Psoas muscle (tissue), 8 donors: Measurements from ENCODE around the gene ASIC3. TPM values are rescaled to one million over a fixed set of nuclear protein-coding genes. Genes with fewer than 3 reads are reported as not detected.
"Not testable (repeated sequence)": the region's sequence is repeated elsewhere in the genome, so short reads cannot be mapped to it uniquely, and the experiment has no call there.

Experiments used
- ATAC-seq, 4 donors: fragments of 200-7000 bp; cut with Tn5 transposase; one replicate each; pipeline ENCODE4 v1.9.1; 2020; ENCODE audit warnings: moderate library complexity in 3 of 4, mild to moderate bottlenecking in 2 of 4
- DNase-seq, 2 donors: peaks; one replicate each; pipeline ENCODE4 v3.0.0-alpha.2; 2020
- H3K27ac ChIP-seq: fragments of 200-600 bp; one replicate; pipeline ENCODE4 v1.8.0; 2022
- H3K27me3 ChIP-seq, 3 donors: fragments of 200-600 bp in 1 of 3; one replicate each; pipeline versions ENCODE4 v1.6.1 to v1.8.0; 2013 to 2022; ENCODE audit warnings: low read length in 2 of 3, mild to moderate bottlenecking in 2 of 3, moderate library complexity in 1 of 3; ENCODE audit not compliant: insufficient read depth in 3 of 3
- H3K36me3 ChIP-seq, 2 donors: fragments of 200-600 bp in 1 of 2; one replicate each; pipeline versions ENCODE4 v1.6.1 to v1.8.0; 2013 to 2022; ENCODE audit warnings: low read depth in 1 of 2, mild to moderate bottlenecking in 1 of 2, moderate library complexity in 1 of 2; ENCODE audit not compliant: insufficient read depth in 1 of 2
- H3K4me1 ChIP-seq: fragments of 200-600 bp; one replicate; pipeline ENCODE4 v1.8.0; 2022
- H3K4me3 ChIP-seq: fragments of 200-600 bp; one replicate; pipeline ENCODE4 v1.8.0; 2022; ENCODE audit warnings: mild to moderate bottlenecking
- H3K9me3 ChIP-seq: fragments of 200-600 bp; one replicate; pipeline ENCODE4 v1.8.0; 2022
- WGBS, 3 donors: extraction: QIAGEN DNeasy Blood & Tissue Kit; methylation state at CpG; one replicate each; pipeline versions ENCODE4 v1.1.6 to v1.1.7; 2013; 5-methylcytosine and 5-hydroxymethylcytosine counted together
- intact Hi-C, 2 donors: fragments of 100-400 bp; cut with DNase I; formaldehyde crosslinking; loops; one replicate each; pipeline versions ENCODE4 v1.11.0 to v1.14.2; 2022
- polyA plus RNA-seq, 3 donors: library from polyadenylated mRNA; stranded (reverse); fragments of 200-250 nt; gene quantifications; one replicate each; pipeline ENCODE4 v1.2.3, GENCODE V29; 2013
- total RNA-seq, 4 donors: library from RNA; stranded (reverse); fragmentation: NEBNext Ultra II Directional in 2 of 4; extraction: Animal tissue kit (Norgen Biotek cat#: 25700) in 2 of 4; gene quantifications; one replicate each; pipeline versions ENCODE4 v1.2.1 to v1.2.4, GENCODE V29; 2021 to 2023
- TF ChIP-seq, protein P1 (sequence below): fragments of 200-600 bp; IDR thresholded peaks from one replicate; pipeline ENCODE4 v1.8.0; 2022; ENCODE audit warnings: antibody characterized with exemption
- donor health status: healthy with polysubstance abuse.
- donor health status: DM: no; HTN: no; CAD: no; lungs with moderate emphysema.
- donor health status: Bipolar disorder and iron deficiency.
- donor health status: healthy.
- donor health status: DM: yes; HTN: yes; CAD: no.
- donor health status: DM: no; HTN: no; CAD: no.
- donor health status: DM: no; HTN: no; CAD: no.
- donor health status: DM: yes; HTN: yes; CAD: no.

ASIC3 gene
- total and polyA plus RNA-seq, 7 donors: 1.8 to 6.2 (median 3.0) TPM

DNA sequence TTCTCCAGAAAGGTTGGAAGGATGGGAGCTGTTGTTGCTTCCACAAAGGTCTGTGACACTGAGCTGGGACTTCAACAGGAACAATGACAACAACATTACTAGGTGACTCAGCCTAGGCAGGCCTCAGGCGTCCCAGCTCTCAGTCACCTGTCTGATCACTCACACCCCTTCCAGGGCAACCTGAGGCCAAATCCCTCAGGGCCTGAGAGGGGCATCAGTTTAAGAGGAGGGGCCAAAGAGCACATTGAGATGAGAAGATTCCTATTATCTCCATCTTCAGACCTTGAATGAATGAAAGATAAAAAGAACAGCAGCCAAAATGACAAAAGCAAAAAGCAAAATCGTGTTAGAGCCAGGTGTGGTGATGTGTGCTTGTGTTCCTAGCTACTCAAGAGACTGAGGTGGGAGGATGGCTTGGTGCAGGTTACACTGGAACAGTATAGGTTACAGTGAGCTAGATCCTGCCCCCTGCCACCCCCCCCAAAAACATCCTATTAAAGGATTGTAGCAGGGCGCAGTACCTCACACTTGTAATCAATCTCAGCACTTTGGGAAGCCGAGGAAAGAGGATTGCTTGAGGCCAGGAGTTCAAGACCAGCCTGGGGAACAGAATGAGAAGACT, 23.8 kb upstream of the ASIC3 start, which contains the start of gene ATG9B:
ATG9B (minus strand) TSS at position 60 of the 622 bp plus-strand sequence. CDS start 71 bp downstream, outside the sequence.
- H3K4me1 ChIP-seq: peaks cover 7% of the 10 kb centered on the region

DNA sequence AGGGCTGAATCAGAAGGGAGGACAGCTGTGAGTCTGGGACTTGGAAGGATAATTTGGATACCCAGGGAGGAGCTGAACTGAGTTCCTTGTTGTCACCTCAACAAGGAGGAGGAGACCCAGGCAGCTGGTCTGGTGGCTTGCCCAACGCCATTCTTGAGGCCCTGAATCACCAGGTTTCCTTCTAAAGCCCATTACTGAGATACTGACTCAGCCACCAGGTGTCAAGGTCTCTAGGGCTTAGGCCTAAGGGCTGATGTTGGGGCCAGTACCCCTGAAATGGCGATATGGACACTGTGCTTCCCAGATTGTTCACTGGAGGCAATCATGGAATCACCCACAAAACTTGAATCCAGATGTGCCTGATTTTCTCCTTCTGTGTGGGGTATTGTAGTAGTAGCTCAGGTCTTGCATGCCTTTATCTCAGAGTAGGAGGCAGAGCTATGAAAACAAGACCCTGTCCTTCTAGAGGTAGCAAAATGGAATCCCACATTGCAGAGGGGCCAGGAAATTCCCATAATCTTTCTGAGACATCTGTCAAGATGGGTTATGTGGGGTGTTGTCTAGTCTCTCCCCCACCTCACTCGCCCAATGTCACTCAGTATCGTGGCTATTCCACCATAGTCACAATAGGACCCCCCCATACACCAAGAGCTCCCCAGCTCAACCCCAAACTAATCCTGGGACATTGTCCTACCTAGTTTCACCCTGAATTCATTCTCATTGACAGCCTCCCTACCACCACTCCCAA, 22.2 kb upstream of the ASIC3 start:
- ATAC-seq (no peak), DNase-seq (no peak)
- H3K4me3 ChIP-seq: no peak overlapping the region
- H3K36me3 ChIP-seq: no peaks in the 10 kb centered on the region
- H3K4me1 ChIP-seq: peaks cover 9% of the 10 kb centered on the region
- TF ChIP-seq, protein P1, sequence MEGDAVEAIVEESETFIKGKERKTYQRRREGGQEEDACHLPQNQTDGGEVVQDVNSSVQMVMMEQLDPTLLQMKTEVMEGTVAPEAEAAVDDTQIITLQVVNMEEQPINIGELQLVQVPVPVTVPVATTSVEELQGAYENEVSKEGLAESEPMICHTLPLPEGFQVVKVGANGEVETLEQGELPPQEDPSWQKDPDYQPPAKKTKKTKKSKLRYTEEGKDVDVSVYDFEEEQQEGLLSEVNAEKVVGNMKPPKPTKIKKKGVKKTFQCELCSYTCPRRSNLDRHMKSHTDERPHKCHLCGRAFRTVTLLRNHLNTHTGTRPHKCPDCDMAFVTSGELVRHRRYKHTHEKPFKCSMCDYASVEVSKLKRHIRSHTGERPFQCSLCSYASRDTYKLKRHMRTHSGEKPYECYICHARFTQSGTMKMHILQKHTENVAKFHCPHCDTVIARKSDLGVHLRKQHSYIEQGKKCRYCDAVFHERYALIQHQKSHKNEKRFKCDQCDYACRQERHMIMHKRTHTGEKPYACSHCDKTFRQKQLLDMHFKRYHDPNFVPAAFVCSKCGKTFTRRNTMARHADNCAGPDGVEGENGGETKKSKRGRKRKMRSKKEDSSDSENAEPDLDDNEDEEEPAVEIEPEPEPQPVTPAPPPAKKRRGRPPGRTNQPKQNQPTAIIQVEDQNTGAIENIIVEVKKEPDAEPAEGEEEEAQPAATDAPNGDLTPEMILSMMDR: no peak
- H3K27me3 ChIP-seq: no peaks in the 10 kb centered on the region
- no peaks in the 10 kb centered on the region for H3K9me3 ChIP-seq
- H3K27ac ChIP-seq: no peak overlapping the region
- intact Hi-C loops: loop anchor here in 1 of 2 donors (5.0 kb wide), 1 partner anchor 86 kb away; no protein-coding TSS in a partner anchor
- 77 to 84% (median 81%) methylated on average over 4 of the region's 4 CpGs for WGBS, 3 donors

More for the DNA sequence above, 23.8 kb upstream of the ASIC3 start, which contains the start of gene ATG9B:
- TF ChIP-seq, protein P1: no peak
- ATAC-seq: no peak
- 70 to 77% (median 72%) methylated on average over 4 of the region's 4 CpGs for WGBS, 3 donors
- H3K27ac ChIP-seq: no peak within 1 kb of the TSS
- peaks cover 0 to 5% (median 0%) of the 10 kb centered on the region in 3 donors for H3K27me3 ChIP-seq
- no peak for DNase-seq
- H3K9me3 ChIP-seq: no peaks in the 10 kb centered on the region
- no peak within 1 kb of the TSS for H3K4me3 ChIP-seq
- intact Hi-C loops: loop anchor here in 1 of 2 donors (5.0 kb wide), 1 partner anchor 88 kb away; no protein-coding TSS in a partner anchor
- no peaks in the 10 kb centered on the region for H3K36me3 ChIP-seq

DNA sequence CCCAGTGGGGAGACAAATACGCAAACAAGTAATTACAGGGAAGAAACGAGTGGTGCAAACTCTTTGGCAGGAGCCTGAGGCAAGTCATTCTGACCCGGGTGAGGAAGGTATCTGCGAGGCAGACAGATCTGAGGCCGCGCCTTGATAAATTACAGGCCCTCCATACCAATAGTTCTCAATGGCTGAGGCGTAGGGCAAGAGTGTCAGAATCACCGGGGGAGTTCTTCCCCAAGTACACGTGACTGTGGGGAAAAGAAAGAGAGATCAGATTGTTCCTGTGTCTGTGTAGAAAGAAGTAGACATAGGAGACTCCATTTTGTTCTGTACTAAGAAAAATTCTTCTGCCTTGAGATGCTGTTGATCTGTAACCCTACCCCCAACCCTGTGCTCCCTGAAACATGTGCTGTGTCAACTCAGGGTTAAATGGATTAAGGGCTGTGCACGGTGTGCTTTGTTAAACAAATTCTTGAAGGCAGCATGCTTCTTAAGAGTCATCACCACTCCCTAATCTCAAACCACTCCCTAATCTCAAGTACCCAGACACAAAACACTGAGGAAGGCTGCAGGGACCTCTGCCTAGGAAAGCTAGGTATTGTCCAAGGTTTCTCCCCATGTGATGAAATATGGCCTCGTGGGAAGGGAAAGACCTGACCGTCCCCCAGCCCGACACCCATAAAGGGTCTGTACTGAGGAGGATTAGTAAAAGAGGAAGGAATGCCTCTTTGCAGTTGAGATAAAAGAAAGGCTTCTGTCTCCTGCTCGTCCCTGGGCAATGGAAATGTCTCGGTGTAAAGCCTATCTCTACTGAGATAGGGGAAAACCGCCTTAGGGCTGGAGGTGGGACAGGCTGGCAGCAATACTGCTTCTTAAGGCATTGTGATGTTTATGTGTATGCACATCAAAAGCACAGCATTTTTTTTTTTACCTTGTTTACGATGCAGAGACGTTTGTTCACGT, 21.3 kb upstream of the ASIC3 start:
- not testable (repeated sequence) for H3K27me3 ChIP-seq, H3K36me3 ChIP-seq, ATAC-seq, DNase-seq, H3K4me1 ChIP-seq, H3K9me3 ChIP-seq
- peak overlapping the region; percentile 82 for H3K4me3 ChIP-seq
- 50 to 56% (median 56%) methylated on average over 19 of the region's 19 CpGs for WGBS, 3 donors
- H3K27ac ChIP-seq: peak overlapping the region; percentile 88
- intact Hi-C loops: loop anchor here in 1 of 2 donors (5.0 kb wide), 1 partner anchor 85 kb away; no protein-coding TSS in a partner anchor

DNA sequence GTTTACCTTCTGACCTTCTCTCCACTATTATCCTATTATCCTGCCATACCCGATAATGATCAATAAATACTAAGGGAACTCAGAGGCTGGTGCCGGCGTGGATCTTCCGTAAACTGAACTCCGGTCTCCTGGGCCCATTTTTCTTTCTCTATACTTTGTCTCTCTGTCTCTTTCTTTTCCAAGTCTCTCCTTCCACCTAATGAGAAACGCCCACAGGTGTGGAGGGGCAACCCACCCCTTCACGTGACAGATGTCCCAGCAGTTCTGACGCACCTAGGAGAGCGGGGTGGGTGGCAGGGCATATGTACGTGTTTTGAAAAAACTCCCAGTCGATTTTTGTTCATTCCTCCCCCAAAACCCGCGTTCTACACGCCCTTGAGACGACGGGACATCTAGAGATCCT, 20.6 kb upstream of the ASIC3 start:
- WGBS, 3 donors: 7 to 11% (median 10%) methylated on average over 16 of the region's 16 CpGs
- intact Hi-C loops: loop anchor here in 1 of 2 donors (5.0 kb wide), 1 partner anchor 85 kb away; no protein-coding TSS in a partner anchor
- ATAC-seq: peak in 1 of 4 donors; percentile 0
- H3K27ac ChIP-seq: peak overlapping the region; percentile 88
- not testable (repeated sequence) for DNase-seq, H3K4me1 ChIP-seq, H3K9me3 ChIP-seq, H3K27me3 ChIP-seq
- H3K4me3 ChIP-seq: peak overlapping the region; percentile 82
- peaks cover 0 to 16% of the 10 kb centered on the region in 2 donors for H3K36me3 ChIP-seq
